Endothelial cell of umbilical vein (primary cell): ENCODE measurements around the gene SHMT1. TPM values are rescaled to one million over a fixed set of nuclear protein-coding genes. Genes with fewer than 3 reads are reported as not detected.

Experiments used
- BruUV-seq: library from RNA; stranded (reverse); fragments of 400-500 nt; replicated peaks from 2 replicates; lab custom pipeline; 2021; lab: Mats Ljungman, UMichigan
- CTCF ChIA-PET: fragments of 300-600, 350-600 bp; sonication (Branson Sonifier 250); formaldehyde crosslinking; loops from one replicate; lab custom pipeline; 2021; ENCODE audit warnings: antibody characterized with exemption, inconsistent platforms; lab: Charles Lee
- POLR2A ChIA-PET: fragments of 300-600, 350-600 bp; sonication (Branson Sonifier 250); formaldehyde crosslinking; loops from one replicate; lab custom pipeline; 2021; ENCODE audit warnings: antibody characterized with exemption, inconsistent platforms; lab: Charles Lee
- DNase-seq: peaks from one replicate; pipeline ENCODE4 v3.0.0-alpha.2; 2011; ENCODE audit warnings: low read depth, low spot score
- FAIRE-seq: peaks from 2 replicates; lab custom pipeline; 2011; peaks lifted over from hg19 to GRCh38; lab: Jason Lieb, UNC
- H2AFZ ChIP-seq: 2 replicates; pipeline ENCODE4 v1.6.0; 2012; ENCODE audit warnings: low read depth, low read length, control low read depth, inconsistent platforms
- H3K27ac ChIP-seq: 2 replicates; pipeline ENCODE4 v1.5.1; 2011; ENCODE audit warnings: low read depth, mild to moderate bottlenecking, control low read depth, low read length, moderate library complexity; ENCODE audit not compliant: insufficient read depth
- H3K27me3 ChIP-seq, 2 experiments: 2 replicates each; pipeline versions ENCODE4 v1.6.0 to v1.6.1; 2011; ENCODE audit warnings: low read length in 2 of 2, mixed read lengths in 1 of 2; ENCODE audit not compliant: control insufficient read depth in 2 of 2, insufficient read depth in 2 of 2
- H3K36me3 ChIP-seq, 2 experiments: 2 replicates in 1 of 2; 3 replicates in 1 of 2; pipeline ENCODE4 v1.5.1; 2011; ENCODE audit warnings: low read length in 2 of 2, mild to moderate bottlenecking in 1 of 2, moderate library complexity in 1 of 2; ENCODE audit not compliant: control insufficient read depth in 2 of 2, insufficient read depth in 2 of 2; ENCODE audit errors: extremely low read depth in 1 of 2
- H3K4me1 ChIP-seq: 3 replicates; pipeline ENCODE4 v1.5.1; 2011; ENCODE audit warnings: mild to moderate bottlenecking, low read length; ENCODE audit not compliant: control insufficient read depth, insufficient read depth; ENCODE audit errors: extremely low read depth
- H3K4me2 ChIP-seq: 2 replicates; pipeline ENCODE4 v1.6.1; 2011; ENCODE audit warnings: low read length, control low read depth, mixed read lengths; ENCODE audit not compliant: insufficient read depth
- H3K4me3 ChIP-seq, 3 experiments: fragments of 200-600 bp in 1 of 3; sonication (generic), shearing (Covaris generic) in 1 of 3; replicated peaks in 1 of 3; 2 replicates each; pipeline ENCODE4 v1.5.1; 2011 to 2016; ENCODE audit warnings: control low read depth in 3 of 3, low read length in 3 of 3, mild to moderate bottlenecking in 2 of 3, inconsistent platforms in 1 of 3, low read depth in 1 of 3, moderate library complexity in 1 of 3; ENCODE audit not compliant: insufficient read depth in 1 of 3
- H3K79me2 ChIP-seq: 2 replicates; pipeline ENCODE4 v1.6.0; 2012; ENCODE audit warnings: low read length, inconsistent platforms; ENCODE audit not compliant: control insufficient read depth, insufficient read depth
- H3K9ac ChIP-seq: replicated peaks from 2 replicates; pipeline ENCODE3; 2011; ENCODE audit warnings: low read length, control low read depth; ENCODE audit not compliant: insufficient read depth; ENCODE audit errors: extremely low read depth
- H3K9me1 ChIP-seq: replicated peaks from 3 replicates; pipeline ENCODE4 v1.6.0; 2011; ENCODE audit warnings: mild to moderate bottlenecking, low read length; ENCODE audit not compliant: control insufficient read depth, insufficient read depth; ENCODE audit errors: extremely low read depth
- H3K9me3 ChIP-seq: replicated peaks from 2 replicates; pipeline ENCODE4 v1.5.1; 2012; ENCODE audit warnings: low read length, inconsistent platforms; ENCODE audit not compliant: control insufficient read depth, insufficient read depth
- H4K20me1 ChIP-seq: replicated peaks from 2 replicates; pipeline ENCODE3; 2011; ENCODE audit warnings: mild to moderate bottlenecking, low read length; ENCODE audit not compliant: control insufficient read depth, insufficient read depth; ENCODE audit errors: extremely low read depth
- EZH2 ChIP-seq: IDR thresholded peaks from 2 replicates; pipeline ENCODE4 v1.6.1; 2012; ENCODE audit warnings: borderline replicate concordance, low read depth, mild to moderate bottlenecking, moderate library complexity, low read length, inconsistent platforms; ENCODE audit not compliant: severe bottlenecking
- FOS ChIP-seq: IDR thresholded peaks from 2 replicates; pipeline ENCODE4 v1.6.1; 2011; ENCODE audit warnings: mild to moderate bottlenecking, low read length, moderate library complexity, borderline replicate concordance; ENCODE audit not compliant: insufficient read depth
- GATA2 ChIP-seq: IDR thresholded peaks from 2 replicates; pipeline ENCODE4 v1.7.0; 2011; ENCODE audit warnings: low read depth, mild to moderate bottlenecking, moderate library complexity, mixed read lengths, low read length; ENCODE audit not compliant: insufficient read length, insufficient read depth
- JUN ChIP-seq: IDR thresholded peaks from 2 replicates; pipeline ENCODE4 v1.6.1; 2011; ENCODE audit warnings: borderline replicate concordance, low read depth; ENCODE audit not compliant: insufficient read length, insufficient read depth
- MYC ChIP-seq: IDR thresholded peaks from one replicate; pipeline ENCODE4 v1.6.1; 2011; ENCODE audit warnings: mild to moderate bottlenecking, low read depth, low read length
- POLR2A ChIP-seq: IDR thresholded peaks from 2 replicates; pipeline ENCODE4 v1.6.1; 2012; ENCODE audit warnings: low read depth, mild to moderate bottlenecking, control low read depth, low read length
- POLR2AphosphoS5 ChIP-seq: IDR thresholded peaks from 2 replicates; pipeline ENCODE4 v1.6.1; 2012; ENCODE audit warnings: low read depth, mild to moderate bottlenecking, control low read depth, low read length, moderate library complexity; ENCODE audit not compliant: insufficient read depth
- dilution Hi-C: fragments of 300-500 bp; cut with MboI; formaldehyde crosslinking; loops from one replicate; pipeline ENCODE4 v1.15.0; 2019; ENCODE audit warnings: low sequenced_read_pairs; ENCODE audit not compliant: extremely low pct_ligation_motif_present
- intact Hi-C: fragments of 100-400 bp; cut with micrococcal nuclease; formaldehyde crosslinking; loops from one replicate; pipeline ENCODE4 v1.10.0; 2022
- polyA plus RNA-seq, 4 experiments: library from polyadenylated mRNA; depleted of rRNA in 3 of 4; stranded (reverse) in 3 of 4; unstranded in 1 of 4; fragments of >200 nt; gene quantifications; 2 replicates each; pipeline versions ENCODE4 v1.2.1 to v1.2.3, GENCODE V29; 2011 to 2012; ENCODE audit warnings: missing spikeins in 1 of 4
- total RNA-seq: library from RNA; stranded (reverse); gene quantifications from 2 replicates; pipeline ENCODE4 v1.2.3, GENCODE V29; 2021
- TF ChIP-seq, protein P1 (sequence below), 2 donors: IDR thresholded peaks; 1 replicate in 1 of 2; 2 replicates in 1 of 2; pipeline ENCODE4 v1.5.1; 2011; ENCODE audit warnings: low read length in 2 of 2, mild to moderate bottlenecking in 2 of 2, moderate library complexity in 2 of 2, control low read depth in 1 of 2, inconsistent platforms in 1 of 2, low read depth in 1 of 2; ENCODE audit not compliant: insufficient read depth in 1 of 2; ENCODE audit errors: extremely low read depth in 1 of 2
- TF ChIP-seq, protein P2 (sequence below): IDR thresholded peaks from 2 replicates; pipeline ENCODE4 v1.6.1; 2011; ENCODE audit not compliant: insufficient read depth, insufficient read length

The SHMT1 gene
- total and polyA plus RNA-seq, 2 donors (not counting 3 experiments of a cell fraction or from before 2014, with no cell fraction given): 18.9 to 27.6 TPM

DNA sequence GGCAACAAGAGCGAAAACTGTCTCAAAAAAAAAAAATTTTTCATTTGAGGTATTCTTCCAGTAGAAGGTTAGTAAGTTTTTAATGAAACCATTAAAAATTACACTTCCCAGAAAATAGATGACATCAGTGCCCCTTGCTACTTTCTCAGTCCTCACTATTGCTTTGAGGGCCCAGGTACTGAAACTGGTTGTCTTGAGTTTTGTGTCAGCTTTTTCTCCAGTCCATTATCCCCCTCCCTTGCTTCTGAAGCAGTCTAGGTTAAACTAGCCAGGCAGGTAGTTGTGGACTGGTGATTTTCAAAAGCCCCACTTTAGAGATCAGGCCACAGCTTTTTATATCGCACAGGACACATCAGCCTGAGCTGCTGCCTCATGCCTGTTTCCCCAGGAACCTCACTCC lies 37.3 kb downstream of the SHMT1 start:
- H4K20me1 ChIP-seq: no peaks in the 10 kb centered on the region
- no peak for TF ChIP-seq EZH2
- no peak for TF ChIP-seq POLR2AphosphoS5
- TF ChIP-seq, protein P1, sequence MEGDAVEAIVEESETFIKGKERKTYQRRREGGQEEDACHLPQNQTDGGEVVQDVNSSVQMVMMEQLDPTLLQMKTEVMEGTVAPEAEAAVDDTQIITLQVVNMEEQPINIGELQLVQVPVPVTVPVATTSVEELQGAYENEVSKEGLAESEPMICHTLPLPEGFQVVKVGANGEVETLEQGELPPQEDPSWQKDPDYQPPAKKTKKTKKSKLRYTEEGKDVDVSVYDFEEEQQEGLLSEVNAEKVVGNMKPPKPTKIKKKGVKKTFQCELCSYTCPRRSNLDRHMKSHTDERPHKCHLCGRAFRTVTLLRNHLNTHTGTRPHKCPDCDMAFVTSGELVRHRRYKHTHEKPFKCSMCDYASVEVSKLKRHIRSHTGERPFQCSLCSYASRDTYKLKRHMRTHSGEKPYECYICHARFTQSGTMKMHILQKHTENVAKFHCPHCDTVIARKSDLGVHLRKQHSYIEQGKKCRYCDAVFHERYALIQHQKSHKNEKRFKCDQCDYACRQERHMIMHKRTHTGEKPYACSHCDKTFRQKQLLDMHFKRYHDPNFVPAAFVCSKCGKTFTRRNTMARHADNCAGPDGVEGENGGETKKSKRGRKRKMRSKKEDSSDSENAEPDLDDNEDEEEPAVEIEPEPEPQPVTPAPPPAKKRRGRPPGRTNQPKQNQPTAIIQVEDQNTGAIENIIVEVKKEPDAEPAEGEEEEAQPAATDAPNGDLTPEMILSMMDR (IDR thresholded peaks at IDR 0.05; ENCODE audit: extremely low read depth in 1 of 2, insufficient read depth in 1 of 2, low read depth in 1 of 2, low read length in 2 of 2): no peak
- TF ChIP-seq FOS: no peak
- no peak for TF ChIP-seq GATA2
- TF ChIP-seq MYC: no peak
- TF ChIP-seq POLR2A: no peak
- TF ChIP-seq, protein P2, sequence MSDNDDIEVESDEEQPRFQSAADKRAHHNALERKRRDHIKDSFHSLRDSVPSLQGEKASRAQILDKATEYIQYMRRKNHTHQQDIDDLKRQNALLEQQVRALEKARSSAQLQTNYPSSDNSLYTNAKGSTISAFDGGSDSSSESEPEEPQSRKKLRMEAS: no peak
- TF ChIP-seq JUN: no peak
- H3K4me3 ChIP-seq: no peak overlapping the region
- ChIA-PET CTCF (no interaction called here), POLR2A (no interaction called here)
- peaks cover 3 to 42% of the 10 kb centered on the region in 2 experiments for H3K36me3 ChIP-seq
- H3K9me3 ChIP-seq: no peaks in the 10 kb centered on the region
- no TSS peak for BruUV-seq
- no peak overlapping the region for H3K27ac ChIP-seq
- H3K9ac ChIP-seq: no peak overlapping the region
- intact Hi-C loops (no loop called here), dilution Hi-C loops (no loop called here)
- H2AFZ ChIP-seq: no peak overlapping the region
- no peak for FAIRE-seq
- no peaks in the 10 kb centered on the region for H3K4me1 ChIP-seq
- DNase-seq: no peak
- H3K79me2 ChIP-seq: peaks cover 3% of the 10 kb centered on the region
- no peaks in the 10 kb centered on the region for H3K27me3 ChIP-seq
- no peaks in the 10 kb centered on the region for H3K9me1 ChIP-seq
- H3K4me2 ChIP-seq: no peak overlapping the region
